ENCODE data around the gene PRRC2B. TPM values are rescaled to one million over a fixed set of nuclear protein-coding genes. Genes with fewer than 3 reads are reported as not detected.

The PRRC2B gene
- total RNA-seq, 1 experiment from 2014 or later = 48.4 TPM

GRCh38 chr9:131423171-131423581 is 29.3 kb downstream of the PRRC2B start:
- DNase-seq (ENCODE audit: low spot score) = peak; percentile 76
- in situ Hi-C loops (cut with HindIII; ENCODE audit: low sequenced_read_pairs) = no loop called here

DNA sequence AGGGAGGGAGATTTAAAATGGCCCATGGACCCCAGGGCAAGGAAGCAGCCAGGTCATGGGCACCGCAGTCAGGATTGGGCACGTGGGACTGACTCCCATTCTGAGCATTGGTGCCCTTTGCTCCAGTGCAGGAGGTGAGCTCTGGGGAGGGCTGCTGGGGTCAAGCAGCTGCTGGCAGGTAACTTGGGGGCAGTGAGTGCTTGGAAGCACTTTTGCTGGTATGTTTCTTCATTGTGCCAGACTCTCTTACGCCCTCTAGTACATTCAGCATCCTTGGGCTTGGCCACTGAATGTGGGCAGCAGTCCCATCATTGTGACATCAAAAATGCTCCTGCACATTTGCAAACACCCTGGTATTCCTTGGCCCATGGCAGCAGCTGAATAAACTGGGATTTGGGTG is 32.7 kb downstream of the PRRC2B start:
- in situ Hi-C loops (cut with HindIII; ENCODE audit: low sequenced_read_pairs) = no loop called here
- DNase-seq (ENCODE audit: low spot score) = no peak

DNA sequence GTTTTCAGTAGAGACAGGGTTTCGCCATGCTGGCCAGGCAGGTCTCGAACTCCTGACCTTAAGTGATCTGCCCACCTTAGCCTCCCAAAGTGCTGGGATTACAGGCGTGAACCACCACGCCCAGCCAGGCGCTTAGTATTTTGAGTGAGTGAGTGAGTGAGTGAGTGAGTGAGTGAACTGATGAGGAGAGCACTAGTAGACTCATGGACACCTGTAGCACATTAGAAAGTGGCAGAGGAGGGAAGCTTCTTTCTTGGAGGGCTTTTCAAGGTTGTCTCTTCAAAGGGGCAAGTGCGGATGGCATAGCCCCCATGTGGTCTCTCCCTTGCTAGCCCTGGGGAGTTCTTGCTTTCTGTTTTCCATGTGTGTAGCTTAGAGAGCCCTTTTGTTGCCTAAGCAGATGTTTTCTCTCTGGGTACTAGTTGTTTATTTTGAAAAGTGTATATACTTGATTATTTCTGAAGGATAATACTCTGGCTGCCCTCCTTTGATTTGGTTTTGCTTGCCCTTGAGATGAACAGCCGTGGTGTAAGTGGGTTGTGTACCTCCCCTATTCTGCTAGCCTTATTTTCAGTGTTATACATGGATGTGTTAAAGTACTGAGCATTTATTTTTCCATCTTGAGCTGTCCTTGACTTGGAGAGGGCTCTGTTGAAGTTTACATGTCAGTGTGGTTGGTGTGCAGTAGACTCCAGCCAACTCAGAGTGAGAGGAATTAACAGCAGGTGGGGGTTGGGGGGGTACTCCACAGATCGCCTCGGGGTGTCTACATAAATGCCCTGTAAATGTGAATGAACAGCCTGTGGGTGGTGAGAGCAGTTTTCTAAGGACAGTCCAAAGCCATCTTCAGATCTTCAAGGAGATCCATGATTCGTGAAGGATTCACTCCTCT is 35.5 kb downstream of the PRRC2B start:
- no peak for DNase-seq (ENCODE audit: low spot score)
- in situ Hi-C loops (cut with HindIII; ENCODE audit: low sequenced_read_pairs) = no loop called here

DNA sequence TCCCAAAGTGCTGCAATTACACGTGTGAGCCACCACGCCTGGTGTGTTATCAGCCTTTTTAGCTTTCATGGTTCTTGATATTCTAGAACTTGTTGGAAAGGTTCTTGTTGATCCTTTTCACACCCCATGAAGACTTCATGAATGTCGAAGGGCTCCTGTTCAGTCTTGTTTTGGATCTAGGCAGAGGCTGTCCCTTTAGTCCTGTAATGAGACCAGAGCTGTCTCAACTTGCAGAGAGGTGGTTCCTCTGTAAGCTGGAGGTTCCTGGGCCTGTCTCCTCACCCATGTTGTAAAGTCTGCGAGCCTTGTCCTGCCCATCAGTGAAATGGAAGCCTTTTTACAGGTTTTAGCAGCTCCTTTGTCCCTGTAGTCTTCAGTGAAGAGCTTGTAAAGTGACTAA is 38.2 kb downstream of the PRRC2B start:
- in situ Hi-C loops (cut with HindIII; ENCODE audit: low sequenced_read_pairs) = no loop called here
- no peak for DNase-seq (ENCODE audit: low spot score)

- no peak for DNase-seq (ENCODE audit: low spot score)
- in situ Hi-C loops (cut with HindIII; ENCODE audit: low sequenced_read_pairs) = no loop called here
Measured at GRCh38 chr9:131432597-131433301, 38.9 kb downstream of the PRRC2B start.

DNA sequence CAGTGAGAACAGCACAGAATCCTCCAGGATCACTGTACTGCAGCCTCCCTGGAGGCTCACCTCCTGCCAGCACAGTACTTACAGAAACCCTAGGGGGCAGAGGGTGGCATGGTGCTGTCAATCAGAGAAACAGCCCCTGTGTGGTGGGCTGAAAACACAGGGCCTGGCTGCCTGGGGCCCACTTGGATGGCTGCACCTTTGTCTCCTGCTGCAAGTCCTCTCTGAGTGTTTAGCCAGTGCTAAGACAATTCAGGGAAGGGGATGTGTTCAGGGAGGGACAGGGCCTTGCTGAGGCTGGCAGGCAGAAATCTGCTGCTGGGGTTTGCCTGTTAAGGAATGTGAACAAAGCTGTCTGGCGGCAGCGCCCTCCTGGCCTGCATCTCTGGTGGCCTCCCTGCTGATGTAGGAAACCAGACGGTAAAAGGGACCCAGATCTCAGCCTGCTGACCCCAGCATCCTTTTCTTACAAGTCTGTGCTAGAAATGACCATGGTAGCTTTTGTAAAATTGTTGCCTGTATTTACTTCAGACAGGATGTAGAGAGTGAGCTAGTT is 39.5 kb downstream of the PRRC2B start:
- in situ Hi-C loops (cut with HindIII; ENCODE audit: low sequenced_read_pairs) = no loop called here
- DNase-seq (ENCODE audit: low spot score) = no peak

DNA sequence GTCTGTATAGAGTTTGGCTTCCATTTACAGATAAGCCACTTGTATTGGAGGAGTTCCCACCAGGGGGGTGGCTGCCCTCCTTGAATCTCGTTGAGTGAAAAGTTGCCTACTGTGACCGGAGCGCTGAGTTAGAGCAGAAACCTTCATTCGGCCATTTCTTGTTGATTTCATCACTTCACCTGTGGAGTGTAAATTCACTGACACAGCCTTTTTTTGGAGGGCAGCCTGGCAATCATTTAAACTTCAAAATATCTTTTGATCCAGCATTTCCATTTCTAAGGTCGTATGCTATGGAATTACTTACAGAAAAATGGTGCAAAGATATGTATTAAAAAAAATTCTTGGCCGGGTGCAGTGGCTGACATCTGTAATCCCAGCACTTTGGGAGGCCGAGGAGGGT is 40.8 kb downstream of the PRRC2B start:
- no peak for DNase-seq (ENCODE audit: low spot score)
- in situ Hi-C loops (cut with HindIII; ENCODE audit: low sequenced_read_pairs) = no loop called here

GRCh38 chr9:131436376-131436775 is 42.5 kb downstream of the PRRC2B start:
- DNase-seq (ENCODE audit: low spot score) = no peak
- in situ Hi-C loops (cut with HindIII; ENCODE audit: low sequenced_read_pairs) = no loop called here

GRCh38 chr9:131436865-131437271 is 43.0 kb downstream of the PRRC2B start:
- no peak for DNase-seq (ENCODE audit: low spot score)
- in situ Hi-C loops (cut with HindIII; ENCODE audit: low sequenced_read_pairs) = no loop called here

DNA sequence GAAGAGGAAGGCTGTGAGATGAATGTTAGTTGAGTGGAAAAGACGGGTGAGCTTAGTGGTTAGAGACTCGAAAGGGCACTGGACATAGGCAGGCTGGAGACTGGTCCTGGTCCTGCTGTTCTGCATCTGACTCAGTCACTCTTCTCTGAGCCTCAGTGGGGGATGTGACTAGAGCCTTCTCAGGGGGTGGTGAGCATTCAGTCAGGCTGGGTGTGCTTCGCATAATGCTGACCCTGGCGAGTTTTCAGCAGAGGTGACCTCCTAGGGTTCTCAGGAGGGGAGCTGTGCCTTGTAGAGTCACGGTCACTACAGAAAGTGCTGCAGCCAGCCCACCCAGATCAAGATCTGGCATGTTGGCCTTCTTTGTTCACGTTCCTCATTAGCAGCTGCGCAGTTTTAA is 44.3 kb downstream of the PRRC2B start:
- no peak for DNase-seq (ENCODE audit: low spot score)
- in situ Hi-C loops (cut with HindIII; ENCODE audit: low sequenced_read_pairs) = no loop called here

- in situ Hi-C loops (cut with HindIII; ENCODE audit: low sequenced_read_pairs) = no loop called here
- peak; percentile 24 for DNase-seq (ENCODE audit: low spot score)
Measured at GRCh38 chr9:131439224-131439623, 45.3 kb downstream of the PRRC2B start.

DNA sequence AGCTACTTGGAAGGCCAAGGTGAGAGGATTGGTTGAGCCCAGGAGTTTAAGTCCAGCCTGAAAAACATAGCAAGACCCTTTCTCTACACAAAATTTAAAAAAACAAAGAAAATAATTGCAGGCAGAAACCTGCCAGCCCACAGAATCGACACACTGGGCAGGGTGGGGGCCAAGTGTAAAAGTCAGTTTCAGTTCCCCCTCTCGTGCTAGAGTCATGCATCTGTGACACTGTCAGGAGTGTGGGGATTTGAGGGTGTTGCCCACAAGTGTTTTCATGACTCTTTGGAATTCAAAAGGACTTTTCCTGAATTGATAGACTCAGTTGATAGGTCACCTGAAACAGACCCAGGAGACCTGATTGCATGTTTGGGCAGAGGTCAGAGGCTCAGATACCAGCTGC is 47.6 kb downstream of the PRRC2B start:
- in situ Hi-C loops (cut with HindIII; ENCODE audit: low sequenced_read_pairs) = no loop called here
- DNase-seq (ENCODE audit: low spot score) = no peak

DNA sequence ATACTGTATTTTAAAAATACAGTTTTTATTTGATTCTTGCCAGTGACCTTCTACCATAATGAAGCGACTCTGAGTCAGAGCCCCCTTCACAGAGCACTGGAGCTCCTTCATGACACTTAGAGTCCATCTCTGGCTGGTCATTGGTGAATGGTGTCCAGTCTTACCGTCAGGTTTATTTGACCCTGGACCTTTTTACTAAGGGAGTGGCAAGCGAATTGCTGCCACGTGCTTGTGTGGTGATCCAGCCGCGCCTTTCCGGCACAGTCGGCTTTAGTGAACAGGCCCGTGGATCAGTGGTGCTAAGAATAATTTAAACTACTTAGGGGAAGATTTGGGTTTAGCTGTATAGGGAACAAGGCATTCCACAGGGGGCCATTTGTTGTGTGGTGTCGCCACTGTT is 48.5 kb downstream of the PRRC2B start:
- no peak for DNase-seq (ENCODE audit: low spot score)
- in situ Hi-C loops (cut with HindIII; ENCODE audit: low sequenced_read_pairs) = no loop called here

GRCh38 chr9:131443648-131444047 is 49.8 kb downstream of the PRRC2B start:
- DNase-seq (ENCODE audit: low spot score) = no peak
- in situ Hi-C loops (cut with HindIII; ENCODE audit: low sequenced_read_pairs) = no loop called here

GRCh38 chr9:131446276-131446675 is 52.4 kb downstream of the PRRC2B start:
- in situ Hi-C loops (cut with HindIII; ENCODE audit: low sequenced_read_pairs) = no loop called here
- DNase-seq (ENCODE audit: low spot score) = no peak

- in situ Hi-C loops (cut with HindIII; ENCODE audit: low sequenced_read_pairs) = no loop called here
- no peak for DNase-seq (ENCODE audit: low spot score)
Measured at GRCh38 chr9:131447148-131447547, 53.3 kb downstream of the PRRC2B start.

GRCh38 chr9:131447600-131447999 is 53.7 kb downstream of the PRRC2B start:
- in situ Hi-C loops (cut with HindIII; ENCODE audit: low sequenced_read_pairs) = no loop called here

DNA sequence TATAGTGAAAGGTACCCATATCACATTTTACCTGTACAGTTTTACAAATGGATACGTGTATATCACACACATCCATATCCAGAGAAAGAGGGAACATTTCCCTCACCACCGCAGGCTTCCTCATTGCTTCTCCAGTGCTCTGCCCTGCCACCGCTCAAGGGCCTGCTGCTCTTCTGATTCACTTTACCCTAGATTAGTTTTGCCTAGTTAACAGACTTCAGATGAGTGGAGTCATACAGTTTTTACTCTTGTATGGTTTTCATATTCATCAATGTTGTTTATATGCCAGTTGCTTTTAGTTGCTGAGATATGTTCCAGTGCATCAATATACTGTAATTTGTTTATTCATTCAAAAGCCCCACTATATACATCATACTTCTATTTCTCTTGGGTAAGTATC is 54.9 kb downstream of the PRRC2B start:
- no peak for DNase-seq (ENCODE audit: low spot score)
- in situ Hi-C loops (cut with HindIII; ENCODE audit: low sequenced_read_pairs) = no loop called here

More at GRCh38 chr9:131447600-131447999, 53.7 kb downstream of the PRRC2B start:
- no peak for DNase-seq (ENCODE audit: low spot score)

- in situ Hi-C loops (cut with HindIII; ENCODE audit: low sequenced_read_pairs) = no loop called here
Measured at GRCh38 chr9:131449276-131449675, 55.4 kb downstream of the PRRC2B start.

DNA sequence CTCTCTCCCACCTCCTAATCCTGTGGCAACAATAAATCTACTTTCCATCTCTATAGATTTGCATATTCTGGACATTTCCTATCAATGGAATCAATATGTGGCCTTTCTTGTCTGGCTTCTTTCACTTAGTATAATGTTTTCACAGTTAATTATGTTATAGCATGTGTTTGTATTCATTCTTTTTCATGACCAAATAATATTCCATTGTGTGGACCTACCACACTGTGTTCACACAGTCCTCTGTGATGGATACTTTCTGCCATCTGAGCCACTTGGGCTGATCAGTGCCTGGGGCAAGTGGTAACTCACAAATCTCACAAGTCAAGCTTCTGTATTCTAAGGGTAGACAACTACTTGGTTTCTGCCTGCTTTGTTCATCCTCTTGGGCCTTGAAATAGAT is 60.1 kb downstream of the PRRC2B start:
- in situ Hi-C loops (cut with HindIII; ENCODE audit: low sequenced_read_pairs) = no loop called here
- DNase-seq (ENCODE audit: low spot score) = no peak

More at GRCh38 chr9:131449276-131449675, 55.4 kb downstream of the PRRC2B start:
- no peak for DNase-seq (ENCODE audit: low spot score)
